Stimulated activated CD4-positive, alpha-beta T cell treated with anti-CD3 and anti-CD28 coated beads, Interleukin-4, amount 100 ng/mL, for 4 hours (primary cell): ENCODE measurements around the gene DYDC2.
"Not testable (repeated sequence)": the region's sequence is repeated elsewhere in the genome, so short reads cannot be mapped to it uniquely, and the experiment has no call there.

Experiments
- DNase-seq, 2 experiments: peaks; one replicate each; pipeline ENCODE4 v3.0.0-alpha.2; 2020

Gene DYDC2, protein sequence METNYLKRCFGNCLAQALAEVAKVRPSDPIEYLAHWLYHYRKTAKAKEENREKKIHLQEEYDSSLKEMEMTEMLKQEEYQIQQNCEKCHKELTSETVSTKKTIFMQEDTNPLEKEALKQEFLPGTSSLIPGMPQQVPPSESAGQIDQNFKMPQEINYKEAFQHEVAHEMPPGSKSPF

DNA sequence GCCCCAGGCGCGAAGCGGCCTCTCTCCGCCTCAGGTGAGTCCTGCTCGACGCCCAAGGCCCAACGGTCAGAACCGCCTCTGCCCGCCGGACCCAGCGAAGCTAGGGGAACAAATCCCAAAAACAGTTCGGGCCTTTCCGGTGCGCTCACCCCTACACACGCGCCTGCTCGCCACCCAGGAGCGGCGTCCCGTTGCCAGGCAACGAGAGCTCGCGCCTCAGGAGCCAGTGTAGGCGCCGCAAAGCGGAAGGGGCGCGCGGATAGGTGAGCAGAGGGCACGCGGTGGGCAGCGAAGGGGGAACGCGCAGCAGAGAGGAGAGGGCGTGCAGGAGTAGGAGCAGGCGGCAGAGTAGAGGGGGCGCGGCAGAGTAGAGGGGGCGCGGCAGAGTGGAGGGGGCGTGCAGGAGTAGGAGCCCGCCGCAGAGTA is at the start of gene DYDC2, which contains the start of gene DYDC1:
TSS of gene DYDC2 (plus strand) at position 219 of the 426 bp plus-strand sequence. CDS start 5,663 bp downstream, outside the sequence.
TSS of gene DYDC1 (minus strand) at position 193 of the 426 bp plus-strand sequence. CDS start 4,154 bp downstream, outside the sequence.
- peak; percentile 4 to 17 for DNase-seq

DNA sequence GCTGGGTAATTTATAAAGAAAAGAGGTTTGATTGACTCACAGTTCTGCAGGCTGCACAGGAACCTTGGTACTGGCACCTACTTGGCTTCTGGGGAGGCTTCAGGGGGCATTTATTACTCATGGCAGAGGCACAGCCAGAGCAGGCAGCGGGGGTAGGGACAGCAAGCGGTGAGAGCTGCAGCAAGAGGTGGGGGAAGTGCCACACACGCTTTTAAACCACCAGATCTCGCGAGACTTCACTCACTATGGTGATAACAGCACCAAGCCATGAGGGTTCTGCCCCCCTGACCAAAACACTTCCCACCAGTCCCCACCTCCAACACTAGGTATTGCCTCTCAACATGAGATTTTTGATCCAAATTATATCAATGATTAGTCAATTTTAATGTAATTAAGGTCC is 43.1 kb upstream of the DYDC2 start:
- DNase-seq: no peak

DNA sequence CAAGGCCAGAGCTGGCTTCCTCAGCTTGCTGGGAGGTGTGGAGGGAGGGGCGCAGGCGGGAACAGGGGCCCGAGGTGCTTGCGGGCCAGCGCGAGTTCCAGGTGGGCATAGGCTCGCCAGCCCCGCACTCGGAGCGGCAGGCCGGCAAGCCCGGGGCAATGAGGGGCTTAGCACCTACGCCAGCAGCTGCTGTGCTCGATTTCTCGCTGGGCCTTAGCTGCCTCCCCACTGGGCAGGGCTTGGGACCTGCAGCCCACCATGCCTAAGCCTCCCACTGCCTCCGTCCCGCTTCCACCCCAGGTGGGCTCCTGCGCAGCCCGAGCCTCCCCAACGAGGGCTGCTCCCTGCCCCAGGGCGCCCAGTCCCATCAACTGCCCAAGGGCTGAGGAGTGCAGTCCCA is 41.2 kb upstream of the DYDC2 start:
- DNase-seq: no peak

- no peak for DNase-seq
Observed at GRCh38 chr10:80318742-80319141, 37.8 kb upstream of the DYDC2 start.

GRCh38 chr10:80319318-80319717 is 37.3 kb upstream of the DYDC2 start:
- DNase-seq: no peak

DNA sequence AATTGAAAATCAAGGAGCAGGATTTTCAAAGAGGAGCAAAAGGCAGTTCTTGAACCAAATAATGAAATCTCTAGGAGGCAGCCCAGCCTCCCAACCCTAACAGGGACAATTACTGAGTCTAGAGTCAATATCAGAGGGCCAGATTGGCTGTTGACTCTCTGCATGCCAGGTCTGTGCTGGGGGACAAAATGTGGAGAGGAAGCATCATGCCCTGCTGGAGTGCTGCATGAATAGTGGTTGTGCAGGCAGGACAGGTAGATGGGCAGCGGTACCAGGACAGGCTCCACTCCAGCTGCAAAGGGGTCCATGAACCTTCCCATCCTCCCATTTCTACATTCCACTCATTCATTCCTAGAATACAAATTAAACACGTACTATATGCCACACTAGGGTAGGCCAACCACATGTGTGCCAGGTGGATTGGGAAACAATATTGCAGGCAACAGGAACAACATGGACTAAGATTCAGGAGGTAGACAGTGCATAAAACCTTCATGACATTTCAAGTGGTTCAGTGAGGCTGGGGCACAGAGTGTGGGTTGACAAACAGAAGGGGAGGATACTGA is 36.8 kb upstream of the DYDC2 start:
- no peak for DNase-seq

- DNase-seq: no peak
Observed at GRCh38 chr10:80320377-80320776, 36.2 kb upstream of the DYDC2 start.

GRCh38 chr10:80321183-80321582 is 35.4 kb upstream of the DYDC2 start:
- DNase-seq: no peak

DNA sequence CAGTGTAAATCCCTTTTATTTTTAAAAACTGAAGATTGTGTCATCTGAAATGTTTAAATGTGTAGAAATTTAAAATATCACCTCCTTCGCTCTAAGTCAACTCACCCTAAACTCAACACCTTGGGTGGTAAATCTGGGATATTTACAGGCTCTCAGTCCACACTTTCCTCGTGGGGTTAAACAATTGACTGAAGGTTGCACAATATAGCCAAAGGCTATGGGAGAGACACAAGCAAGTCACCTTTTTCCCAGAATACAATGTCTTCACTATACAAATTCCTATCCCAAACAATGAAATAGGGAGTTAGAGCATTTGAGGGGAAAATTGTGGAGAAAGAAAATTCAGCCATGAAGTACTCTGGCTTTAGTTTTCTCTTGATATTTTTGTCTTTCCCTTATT is 34.4 kb upstream of the DYDC2 start:
- DNase-seq: no peak

DNA sequence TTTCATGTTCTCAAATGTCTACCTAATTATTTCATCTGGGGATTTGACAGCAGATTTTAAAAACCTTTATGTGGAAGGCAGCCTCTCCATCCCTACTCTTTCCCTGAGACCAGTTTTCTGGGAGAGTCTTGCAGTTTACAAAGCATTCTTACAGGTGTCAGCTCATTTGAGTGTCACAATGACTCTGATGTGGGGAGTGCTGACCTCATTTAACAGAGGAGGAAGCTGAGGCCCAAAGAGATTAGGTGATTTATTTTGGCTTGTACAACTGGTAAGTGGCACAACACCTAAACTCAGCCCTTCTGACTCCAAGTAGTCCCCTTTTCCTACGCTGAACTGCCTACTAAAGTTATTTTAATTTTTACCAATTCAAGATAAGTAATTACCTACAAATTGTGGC is 33.9 kb upstream of the DYDC2 start:
- no peak for DNase-seq

DNA sequence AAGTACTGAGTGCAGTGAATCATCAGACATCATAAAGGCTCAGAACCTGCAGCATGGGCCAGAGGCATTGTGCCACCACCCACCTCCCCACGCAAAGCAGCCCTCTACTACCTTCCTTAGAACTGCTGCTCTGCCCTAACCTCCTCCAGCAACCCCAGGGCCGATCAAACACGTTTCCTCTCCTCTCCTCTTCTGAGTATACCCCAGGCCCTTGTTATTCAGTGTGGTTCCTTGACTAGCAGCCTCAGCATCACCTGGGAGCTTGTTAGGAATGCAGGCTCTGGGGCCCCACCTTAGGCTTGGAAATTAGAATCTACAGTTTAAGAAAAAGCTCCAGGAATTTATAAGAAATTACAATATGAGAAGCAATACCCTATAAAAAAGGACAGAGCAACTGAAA is 33.3 kb upstream of the DYDC2 start:
- DNase-seq: no peak

DNA sequence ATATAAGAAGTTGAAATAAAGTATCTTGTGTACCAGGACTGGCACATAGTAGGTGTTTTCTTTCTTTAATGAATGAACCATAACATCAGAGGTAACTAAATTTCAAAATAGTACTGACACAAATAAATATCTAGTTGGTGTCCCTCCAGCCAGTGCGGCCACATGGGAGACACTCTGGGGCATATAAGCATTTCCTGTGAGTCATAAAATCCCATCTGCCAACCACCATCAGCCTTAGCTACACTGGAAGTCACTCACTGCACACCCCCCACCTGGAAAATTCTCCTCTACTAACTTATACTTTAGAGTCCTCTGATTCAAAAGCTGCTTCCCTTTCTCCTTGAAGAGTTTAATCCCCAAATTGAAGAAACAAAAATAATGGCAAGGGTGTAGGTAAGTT is 32.5 kb upstream of the DYDC2 start:
- no peak for DNase-seq

DNA sequence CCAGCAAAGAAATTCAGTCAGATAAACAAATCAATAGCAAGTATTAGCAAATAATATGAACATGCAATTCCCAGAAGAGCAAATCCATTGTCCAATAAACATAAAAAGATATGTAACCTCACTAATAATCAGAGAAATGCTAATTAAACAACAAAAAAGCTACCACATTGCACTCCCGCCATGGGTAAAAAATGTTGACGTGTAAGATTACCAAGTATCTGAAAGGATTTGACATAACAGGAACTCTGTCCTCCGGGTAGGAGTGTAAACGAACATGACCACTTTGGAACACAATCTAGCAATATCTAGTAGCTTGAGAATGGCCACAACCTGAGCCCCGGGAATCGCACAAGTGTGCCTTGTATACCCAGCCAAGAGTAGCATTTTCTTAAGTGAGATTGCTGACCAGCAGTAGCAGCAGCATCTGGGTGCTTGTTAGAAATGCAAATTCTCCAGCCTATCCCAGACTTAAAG is 31.7 kb upstream of the DYDC2 start:
- no peak for DNase-seq

DNA sequence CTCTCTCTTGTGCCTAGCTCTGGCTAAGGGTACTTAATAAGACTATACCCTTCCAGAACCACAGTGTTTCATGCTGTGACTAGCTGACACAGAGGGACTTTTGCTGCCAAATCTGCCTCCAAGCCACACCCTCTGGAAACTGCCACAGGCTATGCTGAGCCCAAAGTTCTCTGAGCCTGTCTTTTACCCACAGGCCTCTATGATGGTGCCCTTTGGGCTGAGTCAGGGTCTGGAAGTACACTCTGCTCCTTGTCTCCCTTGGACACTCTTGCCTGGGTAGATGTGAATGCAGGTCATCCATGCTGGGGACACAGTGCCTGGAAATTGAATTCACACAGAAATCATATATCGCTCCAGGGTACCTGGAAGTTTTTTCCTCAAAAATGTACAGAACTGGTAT is 22.6 kb upstream of the DYDC2 start:
- no peak for DNase-seq

DNA sequence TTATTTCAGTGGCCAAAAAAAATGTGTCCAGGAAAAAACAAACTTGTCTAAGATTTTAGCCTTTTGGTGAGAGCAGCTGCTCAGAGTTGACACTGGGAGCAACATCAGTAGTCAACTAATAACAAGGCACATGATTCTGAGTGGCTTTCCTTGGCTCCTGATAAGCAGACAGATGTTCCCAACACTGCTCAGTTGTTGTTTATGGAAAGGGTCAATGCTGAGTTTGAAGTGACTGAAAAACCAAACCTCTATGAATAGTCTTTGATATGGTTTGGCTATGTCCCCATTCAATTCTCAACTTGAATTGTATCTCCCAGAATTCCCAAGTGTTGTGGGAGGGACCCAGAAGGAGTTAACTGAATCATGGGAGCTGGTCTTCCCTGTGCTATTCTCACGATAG is 12.3 kb upstream of the DYDC2 start:
- no peak for DNase-seq

DNA sequence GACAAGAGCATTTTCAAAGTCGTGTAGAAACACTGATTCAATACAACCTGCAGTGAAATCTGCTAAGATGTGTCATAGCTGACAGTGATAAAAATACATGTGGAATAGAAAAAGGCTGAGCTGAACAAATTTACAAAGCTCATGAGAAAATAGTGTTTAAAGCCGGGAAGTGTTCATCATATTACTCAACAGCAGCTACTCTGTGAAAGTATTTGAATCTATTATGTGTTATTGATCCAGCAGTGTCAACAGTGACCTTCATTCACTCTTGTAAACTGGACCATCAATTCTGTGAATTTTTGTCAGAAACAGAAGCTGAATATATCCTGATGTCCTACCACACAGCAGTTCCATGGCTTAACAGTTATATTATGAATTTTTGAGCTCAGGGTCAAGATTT is 11.7 kb upstream of the DYDC2 start:
- no peak for DNase-seq

GRCh38 chr10:80350251-80350650 is 6.3 kb upstream of the DYDC2 start:
- DNase-seq: no peak

DNA sequence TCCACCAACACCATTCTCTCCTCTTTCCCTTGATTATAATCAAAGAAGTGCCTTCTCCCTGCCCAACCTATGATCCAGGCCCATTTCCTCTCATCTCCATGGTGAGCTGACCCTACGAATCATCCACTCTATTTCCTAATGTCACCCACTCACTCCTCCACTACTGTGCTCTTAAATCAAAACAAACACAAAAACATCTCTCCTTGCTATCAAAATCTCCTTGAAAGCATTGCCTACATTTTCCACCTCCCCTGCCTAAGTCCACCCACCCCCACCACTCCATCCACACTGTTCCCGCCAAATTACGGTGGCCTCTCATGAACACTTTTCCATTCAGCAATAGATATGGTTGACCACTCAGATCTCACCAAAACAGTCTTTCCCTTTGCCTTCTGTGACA is 5.4 kb upstream of the DYDC2 start:
- no peak for DNase-seq

DNA sequence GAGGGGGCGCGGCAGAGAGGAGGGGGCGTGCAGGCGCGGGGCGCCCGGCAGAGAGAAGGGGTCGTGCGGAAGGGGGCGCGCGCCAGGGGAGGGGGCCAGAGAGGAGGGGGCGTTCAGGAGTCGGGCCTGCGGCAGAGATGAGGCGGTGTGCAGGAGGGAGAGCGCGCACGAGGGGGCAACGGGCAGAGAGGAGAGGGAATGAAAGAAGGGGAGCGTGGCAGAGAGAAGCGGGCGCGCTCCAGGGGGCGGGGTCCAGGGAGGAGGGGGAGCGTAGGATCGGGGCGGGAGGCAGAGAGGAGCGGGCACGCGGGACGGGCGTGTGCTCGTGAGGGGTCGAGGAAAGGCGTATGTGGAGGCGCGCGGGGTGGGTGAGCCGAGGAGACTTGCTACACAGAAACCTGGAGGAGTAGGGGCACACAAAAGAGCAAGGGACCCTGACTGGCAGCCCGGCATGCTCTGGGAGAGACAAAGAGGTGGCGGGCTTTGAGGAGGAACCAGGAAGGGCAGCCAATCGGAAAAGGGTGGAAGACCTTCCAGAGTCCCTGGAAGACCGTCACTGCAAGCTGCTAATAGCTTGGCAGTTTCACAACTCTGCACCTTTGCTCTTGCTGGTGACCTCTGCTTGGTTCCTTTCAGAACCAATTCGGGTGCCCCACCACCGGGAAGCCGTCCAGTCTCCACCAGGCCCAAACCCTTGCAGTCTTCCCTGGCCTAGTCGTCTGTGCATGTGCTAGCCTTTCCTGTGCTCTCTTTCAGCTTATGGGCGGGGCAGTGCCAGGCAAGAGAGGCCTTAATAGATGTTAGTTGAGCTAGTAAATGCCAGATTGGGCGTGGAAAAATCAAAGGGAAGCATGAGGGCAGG is 639 bp downstream of the DYDC2 start:
- DNase-seq: no peak

GRCh38 chr10:80357851-80358125 is 1.2 kb downstream of the DYDC2 start:
- DNase-seq: no peak

DNA sequence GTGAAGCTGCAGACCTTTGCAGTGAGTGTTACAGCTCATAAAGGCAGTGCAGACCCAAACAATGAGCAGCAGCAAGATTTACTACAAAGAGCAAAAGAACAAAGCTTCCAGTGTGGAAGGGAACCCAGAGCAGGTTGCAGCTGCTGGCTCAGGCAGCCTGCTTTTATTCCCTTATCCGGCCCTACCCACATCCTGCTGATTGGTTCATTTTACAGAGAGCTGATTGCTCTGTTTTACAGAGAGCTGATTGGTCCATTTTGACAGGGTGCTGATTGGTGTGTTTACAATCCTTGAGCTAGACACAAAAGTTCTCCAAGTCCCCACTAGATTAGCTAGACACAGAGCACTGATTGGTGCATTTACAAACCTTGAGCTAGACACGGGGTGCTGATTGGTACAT is 2.3 kb downstream of the DYDC2 start:
- not testable (repeated sequence) for DNase-seq

- DNase-seq: no peak
Observed at GRCh38 chr10:80359644-80360043, 3.1 kb downstream of the DYDC2 start.

DNA sequence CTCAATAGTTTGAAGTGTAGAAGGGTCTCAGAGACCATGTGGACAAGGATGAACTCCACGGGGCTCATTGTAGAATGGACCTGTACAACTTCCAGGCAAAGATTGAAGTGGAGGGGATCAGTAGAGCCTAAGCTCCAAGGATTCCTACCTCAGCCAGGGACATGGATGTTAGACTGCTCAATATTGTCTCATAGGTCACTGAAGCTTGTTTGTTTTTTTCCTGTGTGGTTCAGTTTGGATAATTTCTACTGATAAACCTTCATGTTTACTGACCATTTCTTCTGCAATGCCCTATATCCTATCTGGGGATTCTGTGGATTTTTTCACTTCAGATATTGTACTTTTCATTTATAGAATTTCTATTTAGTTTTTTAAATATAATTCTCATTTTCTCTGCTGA is 8.9 kb downstream of the DYDC2 start:
- DNase-seq: no peak

DNA sequence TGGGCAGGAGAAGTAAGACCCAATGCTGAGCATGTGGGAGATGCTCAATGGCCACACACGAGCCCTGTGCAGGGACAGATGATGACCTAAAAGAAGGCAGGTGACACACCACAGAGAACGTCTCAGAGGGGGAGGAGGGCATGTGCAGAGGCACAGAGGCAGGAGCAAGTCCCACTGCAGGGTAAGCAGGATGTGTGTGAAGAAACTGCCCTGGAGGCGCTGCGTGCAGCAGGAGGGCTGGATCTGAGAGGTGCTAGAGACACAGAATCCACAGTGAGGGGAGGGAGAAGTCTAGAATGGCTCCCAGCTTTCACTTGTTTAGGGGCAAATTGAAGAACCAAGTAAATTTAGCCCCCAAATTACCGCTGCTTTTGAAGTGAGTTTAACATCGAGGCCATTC is 14.9 kb downstream of the DYDC2 start:
- DNase-seq: no peak
